ENCODE data around the gene SPAG16. TPM values are rescaled to one million over a fixed set of nuclear protein-coding genes. Genes with fewer than 3 reads are reported as not detected.

The SPAG16 gene
- total and polyA plus RNA-seq, 2 experiments from 2014 or later, result 28.9 to 30.7 TPM

DNA sequence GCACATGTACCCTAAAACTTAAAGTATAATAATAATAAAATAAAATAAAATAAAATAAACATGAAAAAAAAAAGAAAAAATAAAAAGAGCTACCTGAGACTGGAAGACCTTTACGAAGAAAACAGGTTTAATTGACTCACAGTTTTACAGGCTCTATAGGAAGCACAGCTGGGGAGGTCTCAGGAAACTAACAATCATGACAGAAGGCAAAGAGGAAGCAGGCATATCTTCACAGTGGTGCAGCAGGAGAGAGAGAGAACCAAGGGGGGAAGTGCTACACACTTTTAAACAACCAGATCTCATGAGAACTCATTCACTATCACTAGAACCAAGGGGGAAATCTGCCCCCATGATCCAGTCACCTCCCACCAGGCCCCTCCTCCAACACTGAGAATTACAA lies 747.3 kb downstream of the SPAG16 start:
- in situ Hi-C loops (cut with MboI), result no loop called here
- Histone ChIP-seq H3K36me3 (ENCODE audit: low read depth) (no peaks in the 10 kb centered on the region), H3K4me3 (no peak overlapping the region), H3K9me3 (ENCODE audit: low read depth) (no peaks in the 10 kb centered on the region), H3F3A (ENCODE audit: insufficient read depth) (no peaks in the 10 kb centered on the region), H2AFZ (no peak overlapping the region), H4K20me1 (ENCODE audit: insufficient read depth) (no peaks in the 10 kb centered on the region), H3K4me1 (ENCODE audit: insufficient read depth) (no peaks in the 10 kb centered on the region), H3K9me2 (ENCODE audit: insufficient read depth) (no peaks in the 10 kb centered on the region), H3K27ac (no peak overlapping the region), H3K79me2 (ENCODE audit: insufficient read depth) (no peaks in the 10 kb centered on the region), H3K9ac (no peak overlapping the region), H3K27me3 (replicated peaks; ENCODE audit: insufficient read depth) (no peaks in the 10 kb centered on the region), H3K4me2 (ENCODE audit: unreplicated experiment) (no peak overlapping the region)
- no peak for TF ChIP-seq EZH2phosphoT487 (IDR thresholded peaks at IDR 0.05; ENCODE audit: insufficient read depth, low read depth)
- TF ChIP-seq EZH2 (IDR thresholded peaks at IDR 0.05; ENCODE audit: insufficient read depth, poor library complexity, severe bottlenecking), result no peak
- no peak for DNase-seq
- 74 to 94% methylated on average over 1 of the region's 1 CpG for WGBS, 2 experiments (ENCODE audit: low coverage in 1 of 2, low lambda C conversion rate in 2 of 2, missing lambda C conversion rate in 2 of 2)

DNA sequence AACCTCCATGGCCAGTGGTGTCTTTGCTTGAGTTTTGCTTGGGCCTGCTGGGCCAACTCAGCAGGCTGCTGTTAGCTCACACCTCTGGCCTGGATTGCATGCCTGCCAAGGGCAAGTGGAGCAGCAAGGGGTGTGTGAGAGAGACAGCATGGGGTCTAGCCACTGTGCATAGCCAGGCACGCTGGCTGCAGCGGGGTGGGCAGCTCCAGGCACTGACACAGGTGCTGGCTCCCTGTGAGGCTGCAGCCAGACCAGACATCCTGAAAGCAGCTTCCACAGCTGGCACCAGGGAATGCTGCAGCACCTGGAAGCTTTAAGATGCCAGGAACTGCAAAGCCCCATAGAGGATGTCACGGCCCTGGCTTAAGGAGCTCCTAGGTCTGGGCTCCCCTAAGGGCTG lies 750.2 kb downstream of the SPAG16 start:
- Histone ChIP-seq H3K4me2 (ENCODE audit: unreplicated experiment) (no peak overlapping the region), H3K36me3 (ENCODE audit: low read depth) (no peaks in the 10 kb centered on the region), H3K9ac (no peak overlapping the region), H3K27me3 (replicated peaks; ENCODE audit: insufficient read depth) (no peaks in the 10 kb centered on the region), H2AFZ (no peak overlapping the region), H3F3A (ENCODE audit: insufficient read depth) (no peaks in the 10 kb centered on the region), H3K27ac (no peak overlapping the region), H3K4me1 (ENCODE audit: insufficient read depth) (no peaks in the 10 kb centered on the region), H3K9me3 (ENCODE audit: low read depth) (no peaks in the 10 kb centered on the region), H4K20me1 (ENCODE audit: insufficient read depth) (no peaks in the 10 kb centered on the region), H3K9me2 (ENCODE audit: insufficient read depth) (no peaks in the 10 kb centered on the region), H3K4me3 (no peak overlapping the region), H3K79me2 (ENCODE audit: insufficient read depth) (no peaks in the 10 kb centered on the region)
- in situ Hi-C loops (cut with MboI), result no loop called here
- no peak for DNase-seq
- no peak for TF ChIP-seq EZH2phosphoT487 (IDR thresholded peaks at IDR 0.05; ENCODE audit: insufficient read depth, low read depth)
- TF ChIP-seq EZH2 (IDR thresholded peaks at IDR 0.05; ENCODE audit: insufficient read depth, poor library complexity, severe bottlenecking), result no peak
- WGBS, 2 experiments (ENCODE audit: low coverage in 1 of 2, low lambda C conversion rate in 2 of 2, missing lambda C conversion rate in 2 of 2), result 65 to 77% methylated on average over 3 of the region's 3 CpGs

DNA sequence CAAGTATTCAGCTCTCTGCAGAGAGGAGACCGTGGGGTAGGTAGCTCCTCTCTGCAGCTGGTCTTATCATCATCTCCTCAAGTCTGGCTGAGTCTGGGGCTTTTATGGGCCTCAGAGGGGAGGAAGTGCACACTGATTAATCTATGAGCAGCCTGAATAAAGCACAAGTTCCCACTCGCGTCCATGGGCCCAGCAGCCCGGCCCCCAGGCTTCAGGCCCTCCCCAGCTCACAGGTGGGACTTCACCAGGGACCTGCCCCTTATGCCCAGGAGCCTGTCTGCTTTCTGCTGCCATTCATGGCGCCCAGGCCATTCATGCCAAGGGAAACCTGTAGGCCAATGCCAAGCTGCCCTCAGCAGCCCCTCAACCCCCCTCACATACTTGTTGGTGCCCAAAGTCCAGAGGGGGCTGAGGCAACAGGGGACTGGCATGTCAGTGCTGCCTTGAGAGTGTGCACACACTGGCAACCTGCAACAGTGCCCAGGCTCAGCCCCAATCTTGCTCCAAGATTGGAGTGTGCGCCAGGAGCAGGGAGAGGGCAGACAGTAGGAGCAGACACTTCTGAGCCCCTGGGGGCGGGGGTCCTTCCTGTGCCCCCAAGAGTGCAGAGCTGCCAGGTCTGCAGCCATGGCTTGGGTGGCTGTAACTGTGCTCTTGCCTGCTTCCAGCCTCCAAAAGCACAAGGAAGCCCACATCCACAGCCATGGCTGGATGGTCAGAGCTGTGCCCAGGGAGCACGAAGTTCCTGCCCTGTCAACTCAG lies 751.0 kb downstream of the SPAG16 start:
- Histone ChIP-seq H4K20me1 (ENCODE audit: insufficient read depth) (no peaks in the 10 kb centered on the region), H3K4me1 (ENCODE audit: insufficient read depth) (no peaks in the 10 kb centered on the region), H3K4me3 (no peak overlapping the region), H3K27me3 (replicated peaks; ENCODE audit: insufficient read depth) (no peaks in the 10 kb centered on the region), H3K9ac (no peak overlapping the region), H3K27ac (no peak overlapping the region), H3F3A (ENCODE audit: insufficient read depth) (no peaks in the 10 kb centered on the region), H3K4me2 (ENCODE audit: unreplicated experiment) (no peak overlapping the region), H2AFZ (no peak overlapping the region), H3K9me2 (ENCODE audit: insufficient read depth) (no peaks in the 10 kb centered on the region), H3K79me2 (ENCODE audit: insufficient read depth) (no peaks in the 10 kb centered on the region), H3K9me3 (ENCODE audit: low read depth) (no peaks in the 10 kb centered on the region), H3K36me3 (ENCODE audit: low read depth) (no peaks in the 10 kb centered on the region)
- no peak for DNase-seq
- TF ChIP-seq EZH2phosphoT487 (IDR thresholded peaks at IDR 0.05; ENCODE audit: insufficient read depth, low read depth) (no peak), EZH2 (IDR thresholded peaks at IDR 0.05; ENCODE audit: insufficient read depth, poor library complexity, severe bottlenecking) (no peak)
- 82 to 84% methylated on average over 8 of the region's 8 CpGs for WGBS, 2 experiments (ENCODE audit: low coverage in 1 of 2, low lambda C conversion rate in 2 of 2, missing lambda C conversion rate in 2 of 2)
- in situ Hi-C loops (cut with MboI), result no loop called here

DNA sequence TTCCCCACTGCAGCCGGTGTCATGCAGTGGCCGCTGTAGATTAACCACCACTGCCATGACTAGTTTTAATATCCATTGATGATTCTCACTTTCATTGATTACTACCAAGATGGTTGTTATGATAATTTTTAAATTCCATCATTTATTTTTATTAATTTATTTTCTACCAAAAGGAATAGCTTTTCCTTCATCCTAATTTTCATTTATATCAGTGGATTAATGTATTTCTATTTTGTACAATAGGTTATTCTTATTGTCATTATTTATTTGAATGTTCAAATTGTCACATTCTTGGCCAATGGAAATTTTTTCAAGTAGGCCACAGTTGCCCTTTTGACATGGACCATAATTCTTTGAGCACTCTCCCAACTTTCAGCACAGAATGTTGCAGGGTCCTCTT lies 751.7 kb downstream of the SPAG16 start:
- Histone ChIP-seq H3K27ac (no peak overlapping the region), H4K20me1 (ENCODE audit: insufficient read depth) (no peaks in the 10 kb centered on the region), H3K4me3 (no peak overlapping the region), H3F3A (ENCODE audit: insufficient read depth) (no peaks in the 10 kb centered on the region), H3K9me3 (ENCODE audit: low read depth) (no peaks in the 10 kb centered on the region), H2AFZ (no peak overlapping the region), H3K4me2 (ENCODE audit: unreplicated experiment) (no peak overlapping the region), H3K4me1 (ENCODE audit: insufficient read depth) (no peaks in the 10 kb centered on the region), H3K9me2 (ENCODE audit: insufficient read depth) (no peaks in the 10 kb centered on the region), H3K27me3 (replicated peaks; ENCODE audit: insufficient read depth) (no peaks in the 10 kb centered on the region), H3K9ac (no peak overlapping the region), H3K36me3 (ENCODE audit: low read depth) (no peaks in the 10 kb centered on the region), H3K79me2 (ENCODE audit: insufficient read depth) (no peaks in the 10 kb centered on the region)
- WGBS, 2 experiments (ENCODE audit: low coverage in 1 of 2, low lambda C conversion rate in 2 of 2, missing lambda C conversion rate in 2 of 2), result 96 to 100% methylated on average over 2 of the region's 2 CpGs
- DNase-seq, result no peak
- no peak for TF ChIP-seq EZH2phosphoT487 (IDR thresholded peaks at IDR 0.05; ENCODE audit: insufficient read depth, low read depth)
- no peak for TF ChIP-seq EZH2 (IDR thresholded peaks at IDR 0.05; ENCODE audit: insufficient read depth, poor library complexity, severe bottlenecking)
- in situ Hi-C loops (cut with MboI), result no loop called here

Measured in GM23248 (cell line).